Right atrium auricular region (tissue), 2 donors: ENCODE results near the gene AHCYL1. TPM values are rescaled to one million over a fixed set of nuclear protein-coding genes. Genes with fewer than 3 reads are reported as not detected.
A peak's percentile ranks its signal among the peaks of the same experiment; 100 is the strongest.

Experiments used
- DNase-seq: peaks from one replicate; pipeline ENCODE4 v3.0.0-alpha.2; 2019; ENCODE audit warnings: low spot score
- H3K27ac ChIP-seq, 2 donors: fragments of 200-600 bp; sonication (generic); 1 replicate in 1 of 2; 2 replicates in 1 of 2; pipeline ENCODE4 v1.5.1; 2016 to 2019
- H3K27me3 ChIP-seq, 2 donors: fragments of 200-600 bp; sonication (generic); one replicate each; pipeline versions ENCODE4 v1.5.1 to v1.6.0; 2017 to 2019
- H3K36me3 ChIP-seq: fragments of 200-600 bp; sonication (generic); one replicate; pipeline ENCODE4 v1.5.1; 2016
- H3K4me1 ChIP-seq, 2 donors: fragments of 200-600 bp; sonication (generic); one replicate each; pipeline versions ENCODE4 v1.5.1 to v1.6.0; 2017 to 2019
- H3K4me3 ChIP-seq, 2 donors: fragments of 200-600 bp; sonication (generic); 1 replicate in 1 of 2; 2 replicates in 1 of 2; pipeline ENCODE4 v1.5.1; 2017 to 2019; ENCODE audit warnings: mild to moderate bottlenecking in 1 of 2, moderate library complexity in 1 of 2
- H3K9me3 ChIP-seq, 2 donors: fragments of 200-600 bp; sonication (generic); one replicate each; pipeline ENCODE4 v1.5.1; 2019
- CTCF ChIP-seq, 2 donors: fragments of 200-600 bp; sonication (generic); IDR thresholded peaks; one replicate each; pipeline ENCODE4 v1.5.1; 2019; ENCODE audit warnings: antibody characterized with exemption in 2 of 2
- total RNA-seq, 2 donors: library from RNA; depleted of rRNA; stranded (reverse); fragments of >200 nt; gene quantifications; one replicate each; pipeline ENCODE4 v1.1.0, GENCODE V29; 2016

AHCYL1 gene
- total RNA-seq, 2 donors from 2014 or later, result 28.7 to 36.9 TPM

GRCh38 chr1:110003747-110004428 lies 19.3 kb downstream of the AHCYL1 start:
- Histone ChIP-seq H3K27me3 (no peaks in the 10 kb centered on the region), H3K36me3 (peaks cover under 1% of the 10 kb centered on the region), H3K4me1 (peaks cover 0 to 48% of the 10 kb centered on the region in 2 donors), H3K9me3 (no peaks in the 10 kb centered on the region), H3K4me3 (no peak overlapping the region), H3K27ac (peak overlapping the region; percentile 67 to 71)
- DNase-seq, result peak; percentile 87
- TF ChIP-seq CTCF (IDR thresholded peaks at IDR 0.05), result no peak

GRCh38 chr1:110004583-110004982 lies 20.0 kb downstream of the AHCYL1 start:
- Histone ChIP-seq H3K27me3 (no peaks in the 10 kb centered on the region), H3K9me3 (no peaks in the 10 kb centered on the region), H3K4me1 (peaks cover 0 to 48% of the 10 kb centered on the region in 2 donors), H3K27ac (peak overlapping the region; percentile 67 to 71), H3K36me3 (peaks cover 7% of the 10 kb centered on the region), H3K4me3 (no peak overlapping the region)
- no peak for DNase-seq
- TF ChIP-seq CTCF (IDR thresholded peaks at IDR 0.05), result no peak

GRCh38 chr1:110005971-110006370 lies 21.4 kb downstream of the AHCYL1 start:
- DNase-seq, result no peak
- peaks cover 0 to 48% of the 10 kb centered on the region in 2 donors for H3K4me1 ChIP-seq
- H3K27ac ChIP-seq, result no peak overlapping the region
- H3K27me3 ChIP-seq, result no peaks in the 10 kb centered on the region
- peaks cover 19% of the 10 kb centered on the region for H3K36me3 ChIP-seq
- TF ChIP-seq CTCF (IDR thresholded peaks at IDR 0.05), result no peak
- no peak overlapping the region for H3K4me3 ChIP-seq
- no peaks in the 10 kb centered on the region for H3K9me3 ChIP-seq

- peaks cover 0 to 48% of the 10 kb centered on the region in 2 donors for H3K4me1 ChIP-seq
- no peak overlapping the region for H3K27ac ChIP-seq
- H3K27me3 ChIP-seq, result no peaks in the 10 kb centered on the region
- peaks cover 25% of the 10 kb centered on the region for H3K36me3 ChIP-seq
- H3K9me3 ChIP-seq, result no peaks in the 10 kb centered on the region
- DNase-seq, result no peak
- no peak for TF ChIP-seq CTCF (IDR thresholded peaks at IDR 0.05)
- no peak overlapping the region for H3K4me3 ChIP-seq
These were observed 22.0 kb downstream of the AHCYL1 start for GRCh38 chr1:110006516-110006915.

GRCh38 chr1:110007046-110007830 lies 22.7 kb downstream of the AHCYL1 start:
- no peak for DNase-seq
- Histone ChIP-seq H3K27me3 (no peaks in the 10 kb centered on the region), H3K36me3 (peaks cover 32% of the 10 kb centered on the region), H3K4me1 (peaks cover 0 to 47% of the 10 kb centered on the region in 2 donors), H3K4me3 (no peak overlapping the region), H3K27ac (no peak overlapping the region), H3K9me3 (no peaks in the 10 kb centered on the region)
- TF ChIP-seq CTCF (IDR thresholded peaks at IDR 0.05), result no peak
